IMR-90 (cell line): ENCODE measurements around the gene NUP98. TPM values are rescaled to one million over a fixed set of nuclear protein-coding genes. Genes with fewer than 3 reads are reported as not detected.

ENCODE experiments used
- ATAC-seq: fragments of 200-7000 bp; cut with Tn5 transposase; 2 replicates; pipeline ENCODE4 v1.9.1; 2020; ENCODE audit warnings: low read depth, mild to moderate bottlenecking, moderate library complexity
- BruUV-seq: library from RNA; stranded (reverse); fragments of 400-500 nt; replicated peaks from 2 replicates; lab custom pipeline; 2021; lab: Mats Ljungman, UMichigan
- CTCF ChIA-PET: fragments of 300-600 bp; formaldehyde crosslinking; extraction: SDS; loops from one replicate; lab custom pipeline; 2021; ENCODE audit warnings: antibody characterized with exemption; lab: Yijun Ruan, JAX
- POLR2A ChIA-PET: fragments of 300-600 bp; sonication (Branson Sonifier 250); formaldehyde crosslinking; loops from one replicate; lab custom pipeline; 2022; ENCODE audit warnings: antibody characterized with exemption; ENCODE audit not compliant: unreplicated experiment; lab: Charles Lee
- DNase-seq: peaks from one replicate; pipeline ENCODE4 v3.0.0; 2013
- H2AFZ ChIP-seq: replicated peaks from 2 replicates; pipeline ENCODE3; 2013; ENCODE audit warnings: low read length, mild to moderate bottlenecking; ENCODE audit not compliant: poor library complexity
- H2AK5ac ChIP-seq: 2 replicates; pipeline ENCODE4 v1.6.1; 2013; ENCODE audit warnings: low read depth, low read length, inconsistent platforms
- H2AK9ac ChIP-seq: replicated peaks from 2 replicates; pipeline ENCODE3; 2013; ENCODE audit warnings: mild to moderate bottlenecking, low read depth, low read length, moderate library complexity; ENCODE audit not compliant: poor library complexity
- H2BK120ac ChIP-seq: 2 replicates; pipeline ENCODE4 v1.6.1; 2013; ENCODE audit warnings: low read depth, low read length, inconsistent platforms
- H2BK15ac ChIP-seq: 3 replicates; pipeline ENCODE4 v1.6.1; 2013; ENCODE audit warnings: low read depth, low read length, inconsistent platforms
- H2BK20ac ChIP-seq: 2 replicates; pipeline ENCODE4 v1.6.1; 2013; ENCODE audit warnings: low read depth, mild to moderate bottlenecking, inconsistent platforms, low read length, moderate library complexity
- H2BK5ac ChIP-seq: 2 replicates; pipeline ENCODE4 v1.6.1; 2013; ENCODE audit warnings: mild to moderate bottlenecking, low read depth, low read length, inconsistent platforms; ENCODE audit not compliant: poor library complexity, severe bottlenecking
- H3K14ac ChIP-seq: replicated peaks from 2 replicates; pipeline ENCODE4 v1.6.1; 2013; ENCODE audit warnings: low read depth, low read length, inconsistent platforms
- H3K18ac ChIP-seq: 2 replicates; pipeline ENCODE4 v1.6.1; 2013; ENCODE audit warnings: low read depth, low read length, control low read depth
- H3K23ac ChIP-seq: 2 replicates; pipeline ENCODE4 v1.6.1; 2013; ENCODE audit warnings: low read depth, low read length, inconsistent platforms
- H3K27ac ChIP-seq: 2 replicates; pipeline ENCODE4 v1.5.1; 2013; ENCODE audit warnings: mild to moderate bottlenecking, control low read depth, low read length; ENCODE audit not compliant: insufficient read depth
- H3K27me3 ChIP-seq: 2 replicates; pipeline ENCODE4 v1.6.1; 2013; ENCODE audit warnings: low read length; ENCODE audit not compliant: control insufficient read depth, insufficient read depth
- H3K36me3 ChIP-seq: 2 replicates; pipeline ENCODE4 v1.6.1; 2013; ENCODE audit warnings: low read length, mixed read lengths; ENCODE audit not compliant: control insufficient read depth, insufficient read depth
- H3K4ac ChIP-seq: 2 replicates; pipeline ENCODE4 v1.6.1; 2013; ENCODE audit warnings: low read depth, low read length, inconsistent platforms
- H3K4me1 ChIP-seq: 2 replicates; pipeline ENCODE4 v1.6.1; 2013; ENCODE audit warnings: low read length, mixed read lengths; ENCODE audit not compliant: control insufficient read depth, insufficient read depth
- H3K4me2 ChIP-seq: 2 replicates; pipeline ENCODE4 v1.6.1; 2013; ENCODE audit warnings: low read depth, mild to moderate bottlenecking, control low read depth, low read length, moderate library complexity
- H3K4me3 ChIP-seq: 2 replicates; pipeline ENCODE4 v1.5.1; 2013; ENCODE audit warnings: low read depth, mild to moderate bottlenecking, control low read depth, low read length, moderate library complexity; ENCODE audit not compliant: insufficient read depth
- H3K56ac ChIP-seq: 2 replicates; pipeline ENCODE4 v1.6.1; 2013; ENCODE audit warnings: low read length, inconsistent platforms; ENCODE audit not compliant: insufficient read depth; ENCODE audit errors: extremely low read depth
- H3K79me1 ChIP-seq, 2 experiments: 2 replicates each; pipeline ENCODE4 v1.6.1; 2013; ENCODE audit warnings: low read length in 2 of 2, inconsistent platforms in 1 of 2, low read depth in 1 of 2
- H3K9ac ChIP-seq: 2 replicates; pipeline ENCODE4 v1.6.1; 2013; ENCODE audit warnings: low read depth, low read length, control low read depth
- H3K9me1 ChIP-seq: 2 replicates; pipeline ENCODE4 v1.6.1; 2013; ENCODE audit warnings: low read length, inconsistent platforms; ENCODE audit not compliant: insufficient read depth
- H3K9me3 ChIP-seq: 2 replicates; pipeline ENCODE4 v1.6.1; 2013; ENCODE audit warnings: low read length; ENCODE audit not compliant: control insufficient read depth, insufficient read depth
- H4K20me1 ChIP-seq: 2 replicates; pipeline ENCODE4 v1.6.1; 2013; ENCODE audit warnings: low read length, inconsistent platforms; ENCODE audit not compliant: insufficient read depth
- H4K5ac ChIP-seq: 2 replicates; pipeline ENCODE4 v1.6.1; 2013; ENCODE audit warnings: mild to moderate bottlenecking, low read depth, low read length, control low read depth
- H4K8ac ChIP-seq, 2 experiments: 2 replicates each; pipeline ENCODE4 v1.6.1; 2013; ENCODE audit warnings: low read depth in 2 of 2, low read length in 2 of 2, control low read depth in 1 of 2, inconsistent platforms in 1 of 2
- H4K91ac ChIP-seq: 2 replicates; pipeline ENCODE4 v1.6.1; 2013; ENCODE audit warnings: low read depth, low read length, inconsistent platforms; ENCODE audit not compliant: insufficient read depth
- BHLHE40 ChIP-seq: fragments of 150-350 bp; IDR thresholded peaks from 2 replicates; pipeline ENCODE4 v1.6.1; 2016; ENCODE audit warnings: mild to moderate bottlenecking, low read depth, low read length
- CEBPB ChIP-seq: IDR thresholded peaks from 2 replicates; pipeline ENCODE4 v1.6.1; 2012; ENCODE audit warnings: low read depth, low read length, improper control_type of control experiment
- CHD1 ChIP-seq: IDR thresholded peaks from 2 replicates; pipeline ENCODE4 v1.6.1; 2012; ENCODE audit warnings: low read depth, low read length, improper control_type of control experiment
- FOS ChIP-seq: fragments of 150-350 bp; IDR thresholded peaks from 2 replicates; pipeline ENCODE4 v1.6.1; 2016; ENCODE audit warnings: low read depth, low read length
- MAFK ChIP-seq: IDR thresholded peaks from 2 replicates; pipeline ENCODE4 v1.6.1; 2012; ENCODE audit warnings: low read depth, low read length, improper control_type of control experiment
- MAZ ChIP-seq: IDR thresholded peaks from 2 replicates; pipeline ENCODE4 v1.6.1; 2012; ENCODE audit warnings: low read depth, mild to moderate bottlenecking, low read length, improper control_type of control experiment, moderate library complexity, borderline replicate concordance
- MXI1 ChIP-seq: IDR thresholded peaks from 2 replicates; pipeline ENCODE4 v1.6.1; 2012; ENCODE audit warnings: low read depth, mild to moderate bottlenecking, low read length, moderate library complexity, borderline replicate concordance
- NFE2L2 ChIP-seq: fragments of 150-350 bp; IDR thresholded peaks from 2 replicates; pipeline ENCODE4 v1.6.1; 2016; ENCODE audit warnings: low read depth, mild to moderate bottlenecking, low read length
- POLR2A ChIP-seq: IDR thresholded peaks from 2 replicates; pipeline ENCODE4 v1.6.1; 2012; ENCODE audit warnings: mild to moderate bottlenecking, low read depth, low read length
- RAD21 ChIP-seq: IDR thresholded peaks from 2 replicates; pipeline ENCODE4 v1.6.1; 2012; ENCODE audit warnings: low read length, improper control_type of control experiment
- RCOR1 ChIP-seq: IDR thresholded peaks from 2 replicates; pipeline ENCODE4 v1.6.1; 2012; ENCODE audit warnings: mild to moderate bottlenecking, low read length, improper control_type of control experiment; ENCODE audit not compliant: insufficient replicate concordance
- RFX5 ChIP-seq: IDR thresholded peaks from 2 replicates; pipeline ENCODE4 v1.8.0; 2012; ENCODE audit warnings: low read depth, mild to moderate bottlenecking, low read length, moderate library complexity
- SMC3 ChIP-seq: fragments of 150-350 bp; IDR thresholded peaks from 2 replicates; pipeline ENCODE4 v1.6.1; 2016; ENCODE audit warnings: low read depth, mild to moderate bottlenecking, antibody characterized with exemption, low read length, moderate library complexity
- USF2 ChIP-seq: fragments of 150-350 bp; IDR thresholded peaks from 2 replicates; pipeline ENCODE4 v1.6.1; 2017; ENCODE audit warnings: mild to moderate bottlenecking, antibody characterized with exemption, low read length, low read depth
- WGBS, 2 experiments: methylation state at CpG; one replicate each; pipeline versions ENCODE4 v1.1.5 to v1.1.7; 2013; ENCODE audit warnings: missing lambda C conversion rate in 2 of 2; ENCODE audit not compliant: insufficient read length in 1 of 2; ENCODE audit errors: extremely low coverage in 2 of 2; 5-methylcytosine and 5-hydroxymethylcytosine counted together
- dilution Hi-C: fragments of 300-500 bp; cut with HindIII; formaldehyde crosslinking; loops from one replicate; pipeline ENCODE4 v1.14.3; 2018; ENCODE audit warnings: low sequenced_read_pairs; ENCODE audit not compliant: unreplicated experiment
- in situ Hi-C: fragments of 300-500 bp; cut with MboI; formaldehyde crosslinking; loops from 3 replicates; pipeline ENCODE4 v1.14.3; 2019; ENCODE audit warnings: low sequenced_read_pairs, inconsistent platforms, mixed read lengths
- intact Hi-C: fragments of 100-400 bp; cut with micrococcal nuclease; formaldehyde crosslinking; loops from 2 replicates; pipeline ENCODE4 v1.10.0; 2022
- polyA plus RNA-seq, 3 experiments: library from polyadenylated mRNA; depleted of rRNA; stranded (reverse); fragments of >200 nt; gene quantifications; 2 replicates each; pipeline ENCODE4 v1.2.3, GENCODE V29; 2012; ENCODE audit warnings: low replicate concordance in 1 of 3
- total RNA-seq: library from RNA; depleted of rRNA; stranded (reverse); fragments of >200 nt; gene quantifications from 2 replicates; pipeline ENCODE4 v1.2.3, GENCODE V29; 2012
- TF ChIP-seq, protein P1 (sequence below): fragments of 150-350 bp; IDR thresholded peaks from 2 replicates; pipeline ENCODE4 v1.6.1; 2016; ENCODE audit warnings: low read depth, mild to moderate bottlenecking, low read length, moderate library complexity, borderline replicate concordance

NUP98 gene
- total and polyA plus RNA-seq, 2 of the 4 experiments (the other 2 are of a cell fraction): 103 to 138 TPM

DNA sequence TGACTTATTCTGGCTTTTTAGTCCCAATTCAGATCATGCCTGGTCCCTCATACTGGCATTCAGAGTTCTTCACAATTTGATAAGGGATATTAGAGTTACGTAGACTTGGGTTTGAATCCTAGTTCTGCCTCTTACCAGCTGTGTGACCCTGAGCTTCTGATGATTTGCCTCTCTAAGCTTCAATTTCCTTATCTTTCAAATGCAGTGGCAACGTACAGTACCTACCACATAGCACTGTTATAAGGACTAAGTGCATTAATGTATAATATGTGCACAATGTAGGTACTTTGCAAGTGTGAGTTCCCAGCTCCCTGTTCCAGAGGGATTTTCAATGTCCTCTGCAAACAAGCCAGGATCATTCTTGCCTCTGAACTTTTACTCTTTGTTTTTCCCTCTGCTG lies 36.1 kb upstream of the NUP98 start:
- Histone ChIP-seq H2BK120ac (no peak overlapping the region), H4K8ac (no peak overlapping the region), H3K56ac (no peak overlapping the region), H3K36me3 (peaks cover 8% of the 10 kb centered on the region), H3K9me3 (no peaks in the 10 kb centered on the region), H4K20me1 (peaks cover 86% of the 10 kb centered on the region), H3K23ac (no peak overlapping the region), H2AFZ (no peak overlapping the region), H2AK5ac (no peak overlapping the region), H3K79me1 (peaks cover 56 to 91% of the 10 kb centered on the region in 2 experiments), H4K5ac (no peak overlapping the region), H3K4me3 (no peak overlapping the region), H2BK5ac (no peak overlapping the region), H3K18ac (no peak overlapping the region), H3K9ac (no peak overlapping the region), H3K4me1 (peaks cover 13% of the 10 kb centered on the region), H3K4ac (no peak overlapping the region), H2BK15ac (no peak overlapping the region), H3K4me2 (no peak overlapping the region), H3K9me1 (peaks cover 45% of the 10 kb centered on the region), H3K14ac (no peak overlapping the region), H3K27me3 (no peaks in the 10 kb centered on the region), H3K27ac (no peak overlapping the region), H2BK20ac (no peak overlapping the region), H2AK9ac (no peak overlapping the region), H4K91ac (no peak overlapping the region)
- TF ChIP-seq CHD1 (no peak), SMC3 (no peak), MAZ (no peak), CEBPB (no peak), MXI1 (no peak), RAD21 (no peak), RFX5 (no peak), POLR2A (no peak), NFE2L2 (no peak), RCOR1 (no peak), FOS (no peak), BHLHE40 (no peak), MAFK (no peak), USF2 (no peak)
- TF ChIP-seq, protein P1, sequence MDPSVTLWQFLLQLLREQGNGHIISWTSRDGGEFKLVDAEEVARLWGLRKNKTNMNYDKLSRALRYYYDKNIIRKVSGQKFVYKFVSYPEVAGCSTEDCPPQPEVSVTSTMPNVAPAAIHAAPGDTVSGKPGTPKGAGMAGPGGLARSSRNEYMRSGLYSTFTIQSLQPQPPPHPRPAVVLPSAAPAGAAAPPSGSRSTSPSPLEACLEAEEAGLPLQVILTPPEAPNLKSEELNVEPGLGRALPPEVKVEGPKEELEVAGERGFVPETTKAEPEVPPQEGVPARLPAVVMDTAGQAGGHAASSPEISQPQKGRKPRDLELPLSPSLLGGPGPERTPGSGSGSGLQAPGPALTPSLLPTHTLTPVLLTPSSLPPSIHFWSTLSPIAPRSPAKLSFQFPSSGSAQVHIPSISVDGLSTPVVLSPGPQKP: no peak
- in situ Hi-C loops: no loop called here
- no TSS peak for BruUV-seq
- dilution Hi-C loops: no loop called here
- no peak for ATAC-seq
- CTCF ChIA-PET: no interaction called here
- no CpG with 5 or more reads among the region's 2 CpGs for WGBS, 2 experiments
- POLR2A ChIA-PET: no interaction called here
- no peak for DNase-seq
- intact Hi-C loops: no loop called here
